Activated CD4-positive, alpha-beta T cell treated with anti-CD3 and anti-CD28 coated beads, Interleukin-2, amount 10 ng/mL, durations not matched to agents 7 days and 5 days (primary cell): Measurements from ENCODE around the gene SLC4A8. TPM values are rescaled to one million over a fixed set of nuclear protein-coding genes. Genes with fewer than 3 reads are reported as not detected.

Source experiments
- CTCF ChIA-PET: fragments of 350-600 bp; sonication (Branson Sonifier 250); formaldehyde crosslinking; loops from one replicate; lab custom pipeline; 2021; ENCODE audit warnings: antibody characterized with exemption; lab: Charles Lee
- POLR2A ChIA-PET: fragments of 350-600 bp; sonication (Branson Sonifier 250); formaldehyde crosslinking; loops from one replicate; lab custom pipeline; 2021; ENCODE audit warnings: antibody characterized with exemption; lab: Charles Lee
- DNase-seq: peaks from one replicate; pipeline ENCODE4 v3.0.0-alpha.2; 2020
- H3K27ac Mint-ChIP-seq: one replicate; pipeline ENCODE4 v1.8.0; 2021; ENCODE audit warnings: mild to moderate bottlenecking, moderate library complexity, mixed read lengths
- H3K27me3 Mint-ChIP-seq: one replicate; pipeline ENCODE4 v1.8.0; 2021; ENCODE audit warnings: mixed read lengths
- H3K36me3 Mint-ChIP-seq: one replicate; pipeline ENCODE4 v1.8.0; 2021; ENCODE audit warnings: low read depth, mixed read lengths
- H3K4me1 Mint-ChIP-seq: one replicate; pipeline ENCODE4 v1.8.0; 2021; ENCODE audit warnings: mixed read lengths
- H3K4me3 Mint-ChIP-seq: one replicate; pipeline ENCODE4 v1.8.0; 2021; ENCODE audit warnings: mild to moderate bottlenecking, moderate library complexity, mixed read lengths
- H3K9me3 Mint-ChIP-seq: one replicate; pipeline ENCODE4 v1.8.0; 2021; ENCODE audit warnings: mixed read lengths
- total RNA-seq, 2 experiments: library from RNA; stranded (reverse); gene quantifications; one replicate each; pipeline ENCODE4 v1.2.3, GENCODE V29; 2021

Gene SLC4A8
- total RNA-seq, 2 experiments from 2014 or later = 2.9 to 4.4 TPM

DNA sequence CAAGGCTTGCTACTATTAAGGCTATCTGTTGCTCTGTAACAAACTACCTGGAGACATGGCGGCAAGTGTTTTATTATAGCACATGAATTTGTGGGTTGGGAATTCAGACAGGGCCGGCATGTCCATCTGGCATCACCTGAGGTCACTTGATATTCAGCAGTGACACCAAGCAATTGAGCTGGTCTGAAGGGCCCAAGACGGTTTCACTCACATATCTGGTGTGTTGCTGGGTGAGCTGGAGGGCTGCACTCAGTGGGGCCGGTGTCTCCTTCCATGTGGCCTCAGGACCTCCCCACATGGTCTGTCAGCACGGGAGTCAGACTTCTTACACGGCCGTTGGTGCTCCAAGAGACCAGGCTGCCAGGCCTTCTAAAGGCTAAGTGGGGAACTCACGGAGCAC, 114.0 kb downstream of the SLC4A8 start:
- peaks cover 13% of the 10 kb centered on the region for H3K27me3 Mint-ChIP-seq
- no peaks in the 10 kb centered on the region for H3K4me1 Mint-ChIP-seq
- no peak for DNase-seq
- CTCF ChIA-PET = interaction anchor here (0.6 to 1.1 kb wide), 4 partner anchors 17 to 337 kb away, joined by 3 to 4 read pairs (median 3); no protein-coding TSS in a partner anchor
- H3K36me3 Mint-ChIP-seq = no peaks in the 10 kb centered on the region
- no peak overlapping the region for H3K27ac Mint-ChIP-seq
- no peak overlapping the region for H3K4me3 Mint-ChIP-seq
- H3K9me3 Mint-ChIP-seq = no peaks in the 10 kb centered on the region
- POLR2A ChIA-PET = no interaction called here

GRCh38 chr12:51540996-51541395, 116.4 kb downstream of the SLC4A8 start:
- Mint-ChIP-seq H3K36me3 (no peaks in the 10 kb centered on the region), H3K27me3 (peaks cover 14% of the 10 kb centered on the region), H3K4me1 (no peaks in the 10 kb centered on the region), H3K27ac (no peak overlapping the region), H3K4me3 (no peak overlapping the region), H3K9me3 (no peaks in the 10 kb centered on the region)
- no peak for DNase-seq
- POLR2A ChIA-PET = no interaction called here
- CTCF ChIA-PET = interaction anchor here (0.7 kb wide), 1 partner anchor 329 kb away, joined by 3 read pairs; no protein-coding TSS in a partner anchor

GRCh38 chr12:51546097-51546496, 121.5 kb downstream of the SLC4A8 start:
- Mint-ChIP-seq H3K9me3 (no peaks in the 10 kb centered on the region), H3K27me3 (peaks cover 23% of the 10 kb centered on the region), H3K36me3 (no peaks in the 10 kb centered on the region), H3K4me3 (no peak overlapping the region), H3K27ac (no peak overlapping the region), H3K4me1 (no peaks in the 10 kb centered on the region)
- CTCF ChIA-PET = no interaction called here
- POLR2A ChIA-PET = no interaction called here
- DNase-seq = no peak

- Mint-ChIP-seq H3K4me1 (no peaks in the 10 kb centered on the region), H3K36me3 (no peaks in the 10 kb centered on the region), H3K27me3 (peaks cover 24% of the 10 kb centered on the region), H3K4me3 (no peak overlapping the region), H3K27ac (no peak overlapping the region), H3K9me3 (no peaks in the 10 kb centered on the region)
- ChIA-PET CTCF (no interaction called here), POLR2A (no interaction called here)
- no peak for DNase-seq
Measured at GRCh38 chr12:51547606-51548005, 123.0 kb downstream of the SLC4A8 start.

GRCh38 chr12:51548241-51548640, 123.6 kb downstream of the SLC4A8 start:
- Mint-ChIP-seq H3K27ac (no peak overlapping the region), H3K4me1 (no peaks in the 10 kb centered on the region), H3K4me3 (no peak overlapping the region), H3K9me3 (no peaks in the 10 kb centered on the region), H3K27me3 (peaks cover 29% of the 10 kb centered on the region), H3K36me3 (no peaks in the 10 kb centered on the region)
- CTCF ChIA-PET = no interaction called here
- POLR2A ChIA-PET = no interaction called here
- no peak for DNase-seq

GRCh38 chr12:51549637-51550036, 125.0 kb downstream of the SLC4A8 start:
- ChIA-PET CTCF (interaction anchor here (0.9 to 1.6 kb wide), 2 partner anchors 18 to 125 kb away, joined by 3 read pairs; partner anchors contain the start of gene SLC4A8), POLR2A (no interaction called here)
- H3K4me1 Mint-ChIP-seq = no peaks in the 10 kb centered on the region
- DNase-seq = no peak
- H3K27ac Mint-ChIP-seq = no peak overlapping the region
- no peaks in the 10 kb centered on the region for H3K9me3 Mint-ChIP-seq
- no peaks in the 10 kb centered on the region for H3K36me3 Mint-ChIP-seq
- H3K27me3 Mint-ChIP-seq = peaks cover 36% of the 10 kb centered on the region
- H3K4me3 Mint-ChIP-seq = no peak overlapping the region

Other genes starting within 250 kb of the SLC4A8 start
- gene POU6F1, start 206.8 kb upstream of the SLC4A8 start, total RNA-seq = 1 to 10 TPM; 4.7 to 6.3 TPM
- 100 to 1,000 TPM; 219 to 260 TPM for gene DAZAP2, start 186.0 kb upstream of the SLC4A8 start, total RNA-seq
- 1 to 10 TPM; 1.6 to 1.7 TPM for gene SMAGP, start 154.4 kb upstream of the SLC4A8 start, total RNA-seq
- 100 to 1,000 TPM; 200 to 226 TPM for gene BIN2, start 100.7 kb upstream of the SLC4A8 start, total RNA-seq
- gene CELA1, start 78.2 kb upstream of the SLC4A8 start, total RNA-seq = not detected
- gene GALNT6, start 33.4 kb upstream of the SLC4A8 start, total RNA-seq = 10 to 100 TPM; 17.5 to 18.9 TPM
- under 1 TPM; 0.52 to 0.67 TPM for gene SCN8A, start 166.4 kb downstream of the SLC4A8 start, total RNA-seq